ENCODE results near the gene MRPS24.
"Not testable (repeated sequence)": the region's sequence is repeated elsewhere in the genome, so short reads cannot be mapped to it uniquely, and the experiment has no call there.

MRPS24 gene

GRCh38 chr7:43869006-43869866 lies at the start of gene MRPS24:
Gene MRPS24 (minus strand): TSS chr7:43869517. CDS start chr7:43869495, 22 bp downstream.
- peak; percentile 96 for DNase-seq

- DNase-seq = no peak
Observed at GRCh38 chr7:43915907-43916306, 46.6 kb upstream of the MRPS24 start.

- no peak for DNase-seq
Observed at GRCh38 chr7:43914795-43915194, 45.5 kb upstream of the MRPS24 start.

GRCh38 chr7:43906331-43907010 lies 37.2 kb upstream of the MRPS24 start, which contains the start of gene URGCP:
Gene URGCP (minus strand): TSS chr7:43906596. CDS start chr7:43906575, 21 bp downstream.
- peak; percentile 18 for DNase-seq

- peak; percentile 37 for DNase-seq
Observed at GRCh38 chr7:43905956-43906330, 36.6 kb upstream of the MRPS24 start.

GRCh38 chr7:43905209-43905946 lies 36.1 kb upstream of the MRPS24 start:
- DNase-seq = no peak

- DNase-seq = no peak
Observed at GRCh38 chr7:43904533-43905208, 35.4 kb upstream of the MRPS24 start.

GRCh38 chr7:43902542-43903054 lies 33.3 kb upstream of the MRPS24 start:
- DNase-seq = no peak

GRCh38 chr7:43898571-43898970 lies 29.3 kb upstream of the MRPS24 start:
- not testable (repeated sequence) for DNase-seq

GRCh38 chr7:43895847-43896415 lies 26.6 kb upstream of the MRPS24 start:
- DNase-seq = no peak

- no peak for DNase-seq
Observed at GRCh38 chr7:43891069-43891955, 22.0 kb upstream of the MRPS24 start.

- no peak for DNase-seq
Observed at GRCh38 chr7:43890468-43890867, 21.2 kb upstream of the MRPS24 start.

GRCh38 chr7:43888993-43889945 lies 20.0 kb upstream of the MRPS24 start:
- no peak for DNase-seq

- DNase-seq = no peak
Observed at GRCh38 chr7:43884617-43885016, 15.3 kb upstream of the MRPS24 start.

- DNase-seq = no peak
Observed at GRCh38 chr7:43884209-43884608, 14.9 kb upstream of the MRPS24 start.

GRCh38 chr7:43880596-43880995 lies 11.3 kb upstream of the MRPS24 start:
- DNase-seq = no peak

- DNase-seq = no peak
Observed at GRCh38 chr7:43879477-43879876, 10.2 kb upstream of the MRPS24 start.

- DNase-seq = no peak
Observed at GRCh38 chr7:43878867-43879266, 9.6 kb upstream of the MRPS24 start.

GRCh38 chr7:43877968-43878864 lies 8.9 kb upstream of the MRPS24 start:
- no peak for DNase-seq

Measured in NCI-H1105 (cell line).